ENCODE data around the gene DNAJC10.
"Not testable (repeated sequence)": the region's sequence is repeated elsewhere in the genome, so short reads cannot be mapped to it uniquely, and the experiment has no call there.

The DNAJC10 gene

GRCh38 chr2:182724656-182725055 is 8.6 kb downstream of the DNAJC10 start:
- no peak for DNase-seq (ENCODE audit: low read depth in 2 of 2)

- DNase-seq (ENCODE audit: low read depth in 2 of 2): no peak
Observed at GRCh38 chr2:182726473-182726872, 10.4 kb downstream of the DNAJC10 start.

GRCh38 chr2:182728014-182728413 is 12.0 kb downstream of the DNAJC10 start:
- DNase-seq (ENCODE audit: low read depth in 2 of 2): no peak

GRCh38 chr2:182729710-182730339 is 13.8 kb downstream of the DNAJC10 start:
- DNase-seq (ENCODE audit: low read depth in 2 of 2): no peak

- no peak for DNase-seq (ENCODE audit: low read depth in 2 of 2)
Observed at GRCh38 chr2:182730486-182730885, 14.4 kb downstream of the DNAJC10 start.

- DNase-seq (ENCODE audit: low read depth in 2 of 2): no peak
Observed at GRCh38 chr2:182732736-182733135, 16.7 kb downstream of the DNAJC10 start.

- DNase-seq (ENCODE audit: low read depth in 2 of 2): no peak
Observed at GRCh38 chr2:182733572-182733971, 17.5 kb downstream of the DNAJC10 start.

- not testable (repeated sequence) for DNase-seq (ENCODE audit: low read depth in 2 of 2)
Observed at GRCh38 chr2:182736856-182737255, 20.8 kb downstream of the DNAJC10 start.

GRCh38 chr2:182740701-182741100 is 24.6 kb downstream of the DNAJC10 start:
- no peak for DNase-seq (ENCODE audit: low read depth in 2 of 2)

- DNase-seq (ENCODE audit: low read depth in 2 of 2): no peak
Observed at GRCh38 chr2:182741620-182742019, 25.6 kb downstream of the DNAJC10 start.

- no peak for DNase-seq (ENCODE audit: low read depth in 2 of 2)
Observed at GRCh38 chr2:182744490-182744889, 28.4 kb downstream of the DNAJC10 start.

- no peak for DNase-seq (ENCODE audit: low read depth in 2 of 2)
Observed at GRCh38 chr2:182745061-182745460, 29.0 kb downstream of the DNAJC10 start.

GRCh38 chr2:182745894-182746293 is 29.8 kb downstream of the DNAJC10 start:
- not testable (repeated sequence) for DNase-seq (ENCODE audit: low read depth in 2 of 2)

- no peak for DNase-seq (ENCODE audit: low read depth in 2 of 2)
Observed at GRCh38 chr2:182754231-182754630, 38.2 kb downstream of the DNAJC10 start.

- DNase-seq (ENCODE audit: low read depth in 2 of 2): no peak
Observed at GRCh38 chr2:182758379-182758778, 42.3 kb downstream of the DNAJC10 start.

GRCh38 chr2:182761903-182762302 is 45.8 kb downstream of the DNAJC10 start:
- DNase-seq (ENCODE audit: low read depth in 2 of 2): no peak

GRCh38 chr2:182763311-182763912 is 47.4 kb downstream of the DNAJC10 start:
- no peak for DNase-seq (ENCODE audit: low read depth in 2 of 2)

- no peak for DNase-seq (ENCODE audit: low read depth in 2 of 2)
Observed at GRCh38 chr2:182766626-182767025, 50.6 kb downstream of the DNAJC10 start.

- no peak for DNase-seq (ENCODE audit: low read depth in 2 of 2)
Observed at GRCh38 chr2:182767578-182767977, 51.5 kb downstream of the DNAJC10 start.

- DNase-seq (ENCODE audit: low read depth in 2 of 2): not testable (repeated sequence)
Observed at GRCh38 chr2:182768950-182769349, 52.9 kb downstream of the DNAJC10 start.

GRCh38 chr2:182779323-182779722 is 63.3 kb downstream of the DNAJC10 start:
- no peak for DNase-seq (ENCODE audit: low read depth in 2 of 2)

GRCh38 chr2:182781099-182781498 is 65.0 kb downstream of the DNAJC10 start:
- DNase-seq (ENCODE audit: low read depth in 2 of 2): not testable (repeated sequence)

- DNase-seq (ENCODE audit: low read depth in 2 of 2): not testable (repeated sequence)
Observed at GRCh38 chr2:182782686-182783085, 66.6 kb downstream of the DNAJC10 start.

All from stimulated activated CD8-positive, alpha-beta memory T cell treated with anti-CD3 and anti-CD28 coated beads, Interleukin-2, amount 100 ng/mL, for 1 hour (primary cell).